Natural killer cell (primary cell): Measurements from ENCODE around the gene NOTCH3. TPM values are rescaled to one million over a fixed set of nuclear protein-coding genes. Genes with fewer than 3 reads are reported as not detected.

Experiments used
- ATAC-seq, 3 donors: fragments of 150-1000 bp in 2 of 3; fragments of 200-7000 bp in 1 of 3; cut with Tn5 transposase; 1 replicate in 1 of 3; 2 replicates in 2 of 3; pipeline ENCODE4 v1.10.0; 2021; ENCODE audit warnings: mild to moderate bottlenecking in 2 of 3, moderate library complexity in 2 of 3
- DNase-seq, 2 donors: peaks; one replicate each; pipeline versions ENCODE4 v3.0.0 to v3.0.0-alpha.2; 2013 to 2021; ENCODE audit warnings: mixed read lengths in 1 of 2
- H3K27ac ChIP-seq: one replicate; pipeline ENCODE4 v1.5.1; 2013; ENCODE audit warnings: mild to moderate bottlenecking, low read length
- H3K27me3 ChIP-seq: one replicate; pipeline ENCODE4 v1.6.1; 2013; ENCODE audit warnings: low read length; ENCODE audit not compliant: control insufficient read depth, insufficient read depth
- H3K36me3 ChIP-seq: one replicate; pipeline ENCODE4 v1.6.1; 2013; ENCODE audit warnings: low read length; ENCODE audit not compliant: control insufficient read depth, insufficient read depth
- H3K4me1 ChIP-seq: one replicate; pipeline ENCODE4 v1.6.1; 2013; ENCODE audit warnings: low read length; ENCODE audit not compliant: control insufficient read depth, insufficient read depth
- H3K4me3 ChIP-seq: one replicate; pipeline ENCODE4 v1.5.1; 2013; ENCODE audit warnings: low read length
- H3K9me3 ChIP-seq: one replicate; pipeline ENCODE4 v1.6.1; 2013; ENCODE audit warnings: low read length; ENCODE audit not compliant: control insufficient read depth, insufficient read depth
- H3K27ac Mint-ChIP-seq, 2 donors: one replicate each; pipeline ENCODE4 v1.8.0; 2022; ENCODE audit warnings: mild to moderate bottlenecking in 2 of 2, mixed read lengths in 2 of 2, moderate library complexity in 1 of 2
- H3K27me3 Mint-ChIP-seq, 2 donors: one replicate each; pipeline ENCODE4 v1.8.0; 2022; ENCODE audit warnings: low read depth in 2 of 2, mixed read lengths in 2 of 2
- H3K36me3 Mint-ChIP-seq: one replicate; pipeline ENCODE4 v1.8.0; 2022; ENCODE audit warnings: mixed read lengths
- H3K4me1 Mint-ChIP-seq, 2 donors: one replicate each; pipeline ENCODE4 v1.8.0; 2022; ENCODE audit warnings: mixed read lengths in 2 of 2
- H3K4me3 Mint-ChIP-seq: one replicate; pipeline ENCODE4 v1.8.0; 2022; ENCODE audit warnings: mild to moderate bottlenecking, moderate library complexity, mixed read lengths
- H3K9me3 Mint-ChIP-seq, 2 donors: one replicate each; pipeline ENCODE4 v1.8.0; 2022; ENCODE audit warnings: mixed read lengths in 2 of 2
- CTCF ChIP-seq: fragments of 200-600 bp; IDR thresholded peaks from one replicate; pipeline ENCODE4 v1.8.0; 2022; ENCODE audit warnings: antibody characterized with exemption
- WGBS: methylation state at CpG from one replicate; pipeline ENCODE4 v1.1.7; 2013; ENCODE audit warnings: missing lambda C conversion rate; ENCODE audit not compliant: insufficient coverage; 5-methylcytosine and 5-hydroxymethylcytosine counted together
- intact Hi-C: fragments of 100-400 bp; cut with micrococcal nuclease; formaldehyde crosslinking; loops from one replicate; pipeline ENCODE4 v1.14.2; 2022
- total RNA-seq, 4 donors: library from RNA; stranded (reverse); fragments of 120-200 nt in 1 of 4; gene quantifications; one replicate each; pipeline versions ENCODE4 v1.2.3 to v1.2.4, GENCODE V29; 2013 to 2022

NOTCH3 gene
- total RNA-seq, 3 donors from 2014 or later (not counting 1 experiment from before 2014, with no cell fraction given): 0.25 to 0.26 TPM; not detected in 1

GRCh38 chr19:15244808-15245207 is 44.0 kb upstream of the NOTCH3 start:
- no peaks in the 10 kb centered on the region for H3K9me3 Mint-ChIP-seq
- TF ChIP-seq CTCF: no peak
- intact Hi-C loops: no loop called here
- no peaks in the 10 kb centered on the region for H3K27me3 Mint-ChIP-seq
- no peak for DNase-seq
- Histone ChIP-seq H3K4me1 (no peaks in the 10 kb centered on the region), H3K9me3 (no peaks in the 10 kb centered on the region), H3K4me3 (no peak overlapping the region), H3K36me3 (peaks cover 71% of the 10 kb centered on the region), H3K27me3 (no peaks in the 10 kb centered on the region), H3K27ac (no peak overlapping the region)
- 95% methylated on average over 7 of the region's 7 CpGs for WGBS
- H3K27ac Mint-ChIP-seq: no peak overlapping the region
- no peak for ATAC-seq
- H3K4me1 Mint-ChIP-seq: peaks cover 6 to 24% of the 10 kb centered on the region in 2 donors
- no peaks in the 10 kb centered on the region for H3K36me3 Mint-ChIP-seq
- no peak overlapping the region for H3K4me3 Mint-ChIP-seq

- no peak overlapping the region for H3K27ac Mint-ChIP-seq
- DNase-seq (no peak), ATAC-seq (no peak)
- no peaks in the 10 kb centered on the region for H3K36me3 Mint-ChIP-seq
- Histone ChIP-seq H3K27me3 (no peaks in the 10 kb centered on the region), H3K27ac (no peak overlapping the region), H3K36me3 (peaks cover 71% of the 10 kb centered on the region), H3K4me1 (no peaks in the 10 kb centered on the region), H3K9me3 (no peaks in the 10 kb centered on the region), H3K4me3 (no peak overlapping the region)
- no peak overlapping the region for H3K4me3 Mint-ChIP-seq
- peaks cover 6 to 24% of the 10 kb centered on the region in 2 donors for H3K4me1 Mint-ChIP-seq
- intact Hi-C loops: no loop called here
- no peak for TF ChIP-seq CTCF
- no peaks in the 10 kb centered on the region for H3K9me3 Mint-ChIP-seq
- no peaks in the 10 kb centered on the region for H3K27me3 Mint-ChIP-seq
- 94% methylated on average over 24 of the region's 24 CpGs for WGBS
Measured at GRCh38 chr19:15244106-15244803, 43.5 kb upstream of the NOTCH3 start.

- TF ChIP-seq CTCF: no peak
- Mint-ChIP-seq H3K27me3 (no peaks in the 10 kb centered on the region), H3K27ac (no peak overlapping the region), H3K4me1 (peaks cover 6 to 22% of the 10 kb centered on the region in 2 donors), H3K9me3 (no peaks in the 10 kb centered on the region), H3K4me3 (no peak overlapping the region), H3K36me3 (no peaks in the 10 kb centered on the region)
- H3K9me3 ChIP-seq: no peaks in the 10 kb centered on the region
- ATAC-seq (no peak), DNase-seq (no peak)
- intact Hi-C loops: no loop called here
- no peak overlapping the region for H3K4me3 ChIP-seq
- 97% methylated on average over 17 of the region's 17 CpGs for WGBS
- H3K4me1 ChIP-seq: no peaks in the 10 kb centered on the region
- H3K27me3 ChIP-seq: no peaks in the 10 kb centered on the region
- no peak overlapping the region for H3K27ac ChIP-seq
- peaks cover 71% of the 10 kb centered on the region for H3K36me3 ChIP-seq
Measured at GRCh38 chr19:15243236-15243957, 42.6 kb upstream of the NOTCH3 start.
